ENCODE results near the gene ADAMTS16.

- TF ChIP-seq CTCF (IDR thresholded peaks at IDR 0.05 in 8 of 11, conservative IDR thresholded peaks at IDR 0.05 in 3 of 11) = no peak
- TF ChIP-seq POLR2A (IDR thresholded peaks at IDR 0.05) = no peak
- no peak for TF ChIP-seq POLR2AphosphoS5 (IDR thresholded peaks at IDR 0.05)
Measured at GRCh38 chr5:5164163-5164562, 24.0 kb downstream of the ADAMTS16 start.
